ENCODE results near the gene XXYLT1.
A peak's percentile ranks its signal among the peaks of the same experiment; 100 is the strongest.

Gene XXYLT1

GRCh38 chr3:195102609-195103467, 168.1 kb downstream of the XXYLT1 start (continued):
- peak; percentile 38; the same call in 1 of the 2 replicates for TF ChIP-seq ZBTB21 (tag by site-specific recombination; IDR thresholded peaks at IDR 0.05)
- TF ChIP-seq ZNF280C (tag by site-specific recombination; IDR thresholded peaks at IDR 0.05): no peak
- no peak for TF ChIP-seq ZNF302 (tag by site-specific recombination; IDR thresholded peaks at IDR 0.05; ENCODE audit: low read depth)
- no peak for TF ChIP-seq ZNF169 (tag by site-specific recombination; IDR thresholded peaks at IDR 0.05)
- no peak for TF ChIP-seq ZNF211 (tag by site-specific recombination; IDR thresholded peaks at IDR 0.05; ENCODE audit: low read depth)
- TF ChIP-seq ZNF585B (tag by site-specific recombination; IDR thresholded peaks at IDR 0.05): no peak
- no peak for TF ChIP-seq ZBTB7A (tag by site-specific recombination; IDR thresholded peaks at IDR 0.05; ENCODE audit: low read depth)
- peak; percentile 83 for TF ChIP-seq ZNF843 (tag by site-specific recombination; IDR thresholded peaks at IDR 0.05)
- peak; percentile 76 for TF ChIP-seq SETDB1 (IDR thresholded peaks at IDR 0.05; ENCODE audit: insufficient read length, low read length)
- TF ChIP-seq ZBTB26 (tag by site-specific recombination; optimal IDR thresholded peaks at IDR 0.05): peak; percentile 20
- peak; percentile 98 for TF ChIP-seq GFI1B (tag by site-specific recombination; IDR thresholded peaks at IDR 0.05)
- peak; percentile 87 for TF ChIP-seq ZSCAN4 (tag by site-specific recombination; IDR thresholded peaks at IDR 0.05)
- no peak for TF ChIP-seq ZNF768 (tag by site-specific recombination; IDR thresholded peaks at IDR 0.05)
- no peak for TF ChIP-seq ZNF514 (tag by site-specific recombination; IDR thresholded peaks at IDR 0.05)
- TF ChIP-seq ZBTB6 (tag by site-specific recombination; IDR thresholded peaks at IDR 0.05): no peak
- TF ChIP-seq PATZ1 (tag by site-specific recombination; IDR thresholded peaks at IDR 0.05): no peak
- peak; percentile 76; the same call in 1 of the 2 replicates for TF ChIP-seq ZNF580 (tag by site-specific recombination; IDR thresholded peaks at IDR 0.05)
- TF ChIP-seq GLIS2 (tag by site-specific recombination; IDR thresholded peaks at IDR 0.05): no peak
- TF ChIP-seq ZNF701 (tag by site-specific recombination; IDR thresholded peaks at IDR 0.05): no peak
- no peak; the same call in 1 of the 2 replicates for TF ChIP-seq ZNF239 (tag by site-specific recombination; IDR thresholded peaks at IDR 0.05)
- TF ChIP-seq ZNF174 (tag by site-specific recombination; IDR thresholded peaks at IDR 0.05): no peak
- 0 out of 2 replicates have a peak, but pooled peaks have one; percentile 17 for TF ChIP-seq ZNF280D (tag by site-specific recombination; IDR thresholded peaks at IDR 0.05)

All from HEK293 (cell line).